Mononuclear cell (primary cell): ENCODE data around the gene WARS2. TPM values are rescaled to one million over a fixed set of nuclear protein-coding genes. Genes with fewer than 3 reads are reported as not detected.

Experiments
- H3K27me3 ChIP-seq: 2 replicates; pipeline ENCODE4 v1.6.0; 2011; ENCODE audit warnings: low read length, control low read depth; ENCODE audit not compliant: insufficient read depth
- H3K4me1 ChIP-seq: 2 replicates; pipeline ENCODE4 v1.5.1; 2011; ENCODE audit warnings: mild to moderate bottlenecking, low read length, control low read depth; ENCODE audit not compliant: insufficient read depth
- H3K4me3 ChIP-seq: 2 replicates; pipeline ENCODE4 v1.5.1; 2011; ENCODE audit warnings: mild to moderate bottlenecking, low read length, moderate library complexity
- H3K9me3 ChIP-seq: 2 replicates; pipeline ENCODE4 v1.5.1; 2011; ENCODE audit warnings: low read depth, mild to moderate bottlenecking, control low read depth, low read length
- total RNA-seq: library from RNA; depleted of rRNA; stranded (reverse); fragments of >200 nt; gene quantifications from one replicate; pipeline ENCODE4 v1.2.3, GENCODE V29; 2012

The WARS2 gene
- total RNA-seq, 1 donor = 30.1 TPM

- Histone ChIP-seq H3K27me3 (peaks cover 89% of the 10 kb centered on the region), H3K4me3 (no peak overlapping the region), H3K9me3 (no peaks in the 10 kb centered on the region), H3K4me1 (peaks cover 14% of the 10 kb centered on the region)
These were observed 132.6 kb downstream of the WARS2 start for GRCh38 chr1:119007670-119008482.

DNA sequence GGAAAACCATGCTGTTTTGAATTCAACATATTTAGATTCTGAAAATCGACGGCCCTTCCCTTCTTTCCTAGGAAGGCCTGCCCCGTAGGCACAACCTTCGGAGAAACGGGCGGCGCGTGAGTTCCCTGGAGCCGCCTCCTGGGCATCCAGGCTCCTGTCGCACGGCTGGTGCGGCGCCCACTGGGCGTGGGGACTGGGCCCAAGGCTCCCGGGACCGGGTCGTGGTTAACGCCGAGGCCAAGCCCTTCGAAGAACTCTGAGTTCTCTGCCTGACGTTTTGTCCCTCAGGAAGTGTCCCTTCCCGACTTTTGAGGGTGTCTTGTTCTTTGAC lies 133.1 kb downstream of the WARS2 start:
- H3K9me3 ChIP-seq = no peaks in the 10 kb centered on the region
- H3K4me1 ChIP-seq = peaks cover 17% of the 10 kb centered on the region
- no peak overlapping the region for H3K4me3 ChIP-seq
- peaks cover 94% of the 10 kb centered on the region for H3K27me3 ChIP-seq

- H3K4me3 ChIP-seq = no peak overlapping the region
- peaks cover 99% of the 10 kb centered on the region for H3K27me3 ChIP-seq
- peaks cover 23% of the 10 kb centered on the region for H3K4me1 ChIP-seq
- H3K9me3 ChIP-seq = no peaks in the 10 kb centered on the region
These were observed 133.8 kb downstream of the WARS2 start for GRCh38 chr1:119006406-119007279.

DNA sequence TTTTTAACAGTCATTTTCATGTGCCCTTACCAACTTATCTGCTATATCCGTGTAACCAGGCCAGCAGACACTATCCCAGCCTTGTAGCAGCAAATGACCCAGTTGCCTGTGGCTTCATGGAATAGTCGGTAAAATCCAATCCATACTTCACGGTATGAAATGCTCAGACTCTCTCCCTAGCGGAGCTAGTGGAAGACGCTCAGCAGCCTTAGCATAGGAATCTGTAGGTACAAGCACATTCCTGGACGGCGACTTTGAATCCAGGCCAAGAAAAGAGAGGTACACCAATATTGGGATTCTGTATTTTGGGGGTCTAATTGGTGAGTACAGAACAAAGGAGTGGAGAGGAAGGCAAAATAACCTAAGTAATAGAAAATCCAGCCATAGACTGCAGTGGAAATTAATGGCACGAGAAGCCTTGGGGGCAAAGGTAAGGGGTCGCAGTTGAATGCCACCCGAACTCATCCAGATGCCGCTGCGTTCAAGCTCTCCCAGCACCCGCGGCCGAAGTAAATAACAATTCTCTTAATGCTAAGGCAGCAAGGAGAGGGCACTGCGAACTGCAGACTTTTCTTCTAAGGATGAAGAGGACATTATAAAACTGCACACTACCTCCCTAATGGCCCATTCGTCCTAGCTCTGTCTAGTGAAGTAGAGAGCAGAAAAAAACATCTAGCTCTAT lies 134.6 kb downstream of the WARS2 start:
- Histone ChIP-seq H3K4me3 (no peak overlapping the region), H3K4me1 (peaks cover 29% of the 10 kb centered on the region), H3K27me3 (peaks cover 96% of the 10 kb centered on the region), H3K9me3 (no peaks in the 10 kb centered on the region)

DNA sequence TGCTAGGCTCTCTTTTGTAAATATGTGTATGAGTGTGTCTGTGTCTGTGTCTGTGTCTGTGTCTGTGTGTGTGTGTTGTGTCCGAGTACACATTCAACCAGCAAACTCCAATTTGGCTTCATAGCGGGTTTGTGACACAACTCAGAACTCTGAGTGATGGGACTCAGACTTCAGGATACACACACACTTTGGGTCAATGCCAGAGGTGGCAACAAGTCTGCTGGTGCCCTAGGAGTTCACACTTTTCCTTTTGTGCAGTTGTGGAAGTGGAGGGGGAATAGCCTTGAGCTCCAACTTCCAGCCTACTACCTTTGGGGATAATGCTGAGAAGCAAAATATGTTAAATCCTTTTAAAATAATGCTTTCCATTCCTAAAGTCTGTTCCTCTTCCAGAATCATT lies 135.7 kb downstream of the WARS2 start:
- Histone ChIP-seq H3K9me3 (no peaks in the 10 kb centered on the region), H3K4me3 (no peak overlapping the region), H3K4me1 (peaks cover 35% of the 10 kb centered on the region), H3K27me3 (peaks cover 95% of the 10 kb centered on the region)

- H3K27me3 ChIP-seq = peaks cover 95% of the 10 kb centered on the region
- H3K9me3 ChIP-seq = no peaks in the 10 kb centered on the region
- H3K4me1 ChIP-seq = peaks cover 35% of the 10 kb centered on the region
- no peak overlapping the region for H3K4me3 ChIP-seq
These were observed 136.3 kb downstream of the WARS2 start for GRCh38 chr1:119004129-119004527.

DNA sequence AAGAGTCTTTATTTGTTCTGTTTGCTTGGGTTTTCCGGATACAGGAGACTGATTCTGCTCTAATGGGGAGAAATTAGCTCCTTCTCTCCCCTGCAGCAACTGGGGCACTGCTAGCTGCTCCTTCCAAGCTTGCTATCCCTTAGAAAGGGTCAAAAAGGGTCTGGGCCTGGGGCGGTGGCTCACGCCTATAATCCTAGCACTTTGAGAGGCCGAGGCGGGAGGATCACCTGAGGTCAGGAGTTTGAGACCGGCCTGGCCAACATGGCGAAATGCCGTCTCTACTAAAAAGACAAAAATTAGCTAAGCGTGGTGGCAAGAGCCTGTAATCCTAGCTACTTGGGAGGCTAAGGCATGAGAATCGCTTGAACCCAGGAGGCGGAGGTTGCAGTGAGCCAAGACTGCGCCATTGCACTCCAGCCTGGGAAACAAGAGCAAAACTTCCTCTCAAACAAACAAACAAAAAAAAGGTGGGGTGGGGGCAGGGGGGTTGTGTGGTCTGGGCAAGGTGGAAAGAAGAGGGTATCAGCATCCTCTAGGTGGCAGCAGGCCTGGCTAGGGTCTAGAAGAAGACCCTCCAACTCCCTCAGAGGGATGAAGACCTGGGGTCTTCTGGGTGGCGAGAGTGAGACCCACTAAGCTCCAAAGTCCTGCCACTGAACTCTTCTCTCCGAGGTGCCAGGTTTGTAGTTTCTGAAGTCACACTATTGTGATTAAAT lies 136.9 kb downstream of the WARS2 start:
- Histone ChIP-seq H3K9me3 (no peaks in the 10 kb centered on the region), H3K4me1 (peaks cover 31% of the 10 kb centered on the region)

DNA sequence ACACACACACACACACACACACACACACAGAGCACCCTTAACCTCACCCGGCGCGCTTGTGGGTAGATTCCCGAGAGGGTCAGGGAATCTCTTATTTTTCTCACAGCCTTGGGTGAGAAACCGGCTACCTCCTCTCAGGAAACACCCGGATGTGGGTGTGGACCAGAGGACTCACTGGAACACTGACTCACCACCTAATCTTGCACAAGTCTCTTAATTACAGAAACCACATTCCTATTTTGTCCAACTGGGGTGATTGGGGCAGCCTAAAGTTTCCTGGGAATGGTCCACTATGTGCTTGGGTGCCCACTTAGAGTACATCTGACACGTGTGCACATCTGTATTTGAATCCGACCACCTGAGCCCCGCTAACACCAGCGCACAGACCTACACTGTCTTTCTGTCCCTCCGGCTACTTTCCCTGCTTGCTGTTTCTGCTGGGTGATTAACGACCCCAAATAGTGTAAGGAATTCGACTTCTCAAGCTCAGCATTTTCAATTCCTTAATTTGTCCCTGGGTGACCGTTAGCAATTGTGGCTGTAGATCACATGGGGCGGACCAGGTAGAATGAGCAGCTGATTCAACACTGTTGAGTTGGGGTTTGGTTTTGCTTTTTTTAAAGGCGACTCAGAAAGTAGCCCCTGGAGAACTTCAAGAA lies 138.3 kb downstream of the WARS2 start:
- Histone ChIP-seq H3K9me3 (no peaks in the 10 kb centered on the region), H3K4me3 (no peak overlapping the region), H3K4me1 (peaks cover 21% of the 10 kb centered on the region), H3K27me3 (peaks cover 93% of the 10 kb centered on the region)

More for the DNA sequence above, 136.9 kb downstream of the WARS2 start:
- Histone ChIP-seq H3K4me3 (no peak overlapping the region), H3K27me3 (peaks cover 95% of the 10 kb centered on the region)

DNA sequence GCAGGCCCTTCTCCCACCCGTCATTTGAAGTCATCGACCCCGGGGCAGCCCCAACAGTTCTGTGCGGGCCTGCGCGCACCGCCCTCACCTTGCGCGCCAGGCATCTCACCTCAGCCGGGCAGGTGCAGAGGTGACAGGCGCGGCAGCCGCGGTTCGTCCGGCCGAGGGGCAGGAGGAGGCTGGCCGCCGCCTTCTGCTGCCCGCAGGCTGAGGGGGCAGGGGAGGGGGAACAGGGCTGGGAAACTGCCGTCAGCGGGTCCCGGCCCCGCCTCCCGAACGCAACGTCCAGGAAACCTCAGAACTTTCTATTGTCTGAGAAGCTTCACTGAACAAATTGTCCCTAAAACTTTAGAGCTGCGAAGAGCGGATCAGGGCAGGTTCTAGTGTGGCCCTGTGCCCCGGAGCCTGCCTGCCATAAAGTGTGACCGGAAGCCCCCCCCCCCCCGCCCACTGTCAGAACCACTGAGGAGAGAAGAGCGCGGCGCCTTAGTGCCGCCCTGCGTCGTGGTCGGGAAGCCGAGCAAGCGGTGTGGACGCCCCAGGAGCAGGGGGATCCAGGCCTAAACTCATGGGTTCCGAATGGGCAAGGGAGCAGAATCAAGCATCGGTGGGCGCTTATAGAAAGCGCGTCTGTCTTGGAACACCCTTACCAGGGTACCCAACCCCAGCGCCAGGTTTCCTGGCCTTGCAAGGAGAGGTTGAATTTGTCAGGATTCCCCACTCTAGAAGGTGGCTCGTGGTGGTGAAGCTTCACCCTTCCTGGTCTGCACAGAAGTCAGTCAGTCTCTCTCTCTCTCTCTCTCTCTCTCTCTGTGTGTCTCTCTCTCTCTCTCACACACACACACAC lies 139.0 kb downstream of the WARS2 start:
- peaks cover 21% of the 10 kb centered on the region for H3K4me1 ChIP-seq
- H3K27me3 ChIP-seq = peaks cover 93% of the 10 kb centered on the region
- no peak overlapping the region for H3K4me3 ChIP-seq
- H3K9me3 ChIP-seq = no peaks in the 10 kb centered on the region

- H3K4me1 ChIP-seq = peaks cover 21% of the 10 kb centered on the region
- H3K4me3 ChIP-seq = no peak overlapping the region
- peaks cover 93% of the 10 kb centered on the region for H3K27me3 ChIP-seq
- H3K9me3 ChIP-seq = no peaks in the 10 kb centered on the region
These were observed 139.9 kb downstream of the WARS2 start for GRCh38 chr1:119000371-119001180.

GRCh38 chr1:118999348-119000071 lies 140.9 kb downstream of the WARS2 start:
- peaks cover 21% of the 10 kb centered on the region for H3K4me1 ChIP-seq
- H3K9me3 ChIP-seq = no peaks in the 10 kb centered on the region
- peaks cover 93% of the 10 kb centered on the region for H3K27me3 ChIP-seq
- no peak overlapping the region for H3K4me3 ChIP-seq

DNA sequence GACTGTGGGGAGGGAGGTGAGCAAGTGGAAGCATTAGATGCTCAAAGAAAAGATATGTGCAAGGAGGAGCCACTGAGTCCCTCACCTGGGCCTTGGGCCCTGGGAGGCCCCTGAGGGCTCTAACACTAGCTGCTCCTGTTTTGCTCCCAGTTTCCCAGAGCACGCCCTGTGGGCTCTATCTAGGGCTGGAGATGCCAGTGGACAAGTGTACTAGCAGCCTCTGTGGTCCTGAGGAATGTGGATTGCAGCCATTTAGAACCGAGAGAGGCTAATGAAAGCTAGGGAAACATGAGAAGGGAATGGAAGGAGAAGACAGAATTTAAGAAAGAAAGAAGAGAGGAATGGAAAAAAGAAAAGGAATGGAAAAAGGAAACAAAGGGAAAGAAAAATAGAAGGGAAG lies 142.3 kb downstream of the WARS2 start:
- H3K9me3 ChIP-seq = no peaks in the 10 kb centered on the region
- no peak overlapping the region for H3K4me3 ChIP-seq
- H3K4me1 ChIP-seq = peaks cover 21% of the 10 kb centered on the region
- H3K27me3 ChIP-seq = peaks cover 93% of the 10 kb centered on the region
